Measurements from ENCODE around the gene OPRM1.

OPRM1 gene

GRCh38 chr6:154261688-154262397, 222.8 kb downstream of the OPRM1 start:
- H3K9ac ChIP-seq (ENCODE audit: low read depth, low read length), result no peak overlapping the region
- peaks cover 9% of the 10 kb centered on the region; the same call in 1 of the 2 replicates for H3K9me3 ChIP-seq (ENCODE audit: insufficient read depth, low read depth, low read length)
- 98% methylated on average over 7 of the region's 7 CpGs for WGBS
- no peaks in the 10 kb centered on the region for H3K27me3 ChIP-seq (ENCODE audit: insufficient read depth, low read length)
- no peaks in the 10 kb centered on the region for H3K36me3 ChIP-seq (ENCODE audit: insufficient read depth, low read length)
- H3K27ac ChIP-seq (ENCODE audit: low read depth, low read length), result no peak overlapping the region
- H3K4me1 ChIP-seq (ENCODE audit: insufficient read depth, low read length), result no peaks in the 10 kb centered on the region
- no peak overlapping the region for H3K4me3 ChIP-seq (ENCODE audit: low read length)

DNA sequence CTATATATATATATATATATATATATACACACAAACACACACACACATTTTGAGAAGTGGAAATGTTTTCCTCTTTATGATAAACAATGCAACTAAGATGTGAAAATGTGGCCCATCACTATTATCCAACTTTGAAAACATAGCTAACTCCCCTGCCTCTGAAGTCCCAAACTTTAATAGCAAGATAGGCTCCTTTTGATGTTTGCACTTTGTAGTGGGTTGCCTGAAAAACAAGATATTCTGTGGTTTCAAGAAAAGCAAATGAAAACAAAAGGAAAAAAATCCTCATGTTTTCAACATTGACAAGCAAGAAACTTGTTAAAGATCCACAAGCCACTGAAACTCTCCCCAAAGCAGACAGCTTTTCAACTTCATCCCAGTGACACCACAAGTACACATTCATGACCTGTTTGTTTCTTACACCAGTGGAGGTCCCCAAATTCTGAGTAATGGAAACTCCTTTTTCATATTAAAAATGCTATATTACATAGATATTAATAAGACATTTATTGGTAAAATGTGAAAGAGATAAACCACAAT, 227.6 kb downstream of the OPRM1 start:
- Histone ChIP-seq H3K27me3 (ENCODE audit: insufficient read depth, low read length) (no peaks in the 10 kb centered on the region), H3K4me1 (ENCODE audit: insufficient read depth, low read length) (no peaks in the 10 kb centered on the region), H3K9ac (ENCODE audit: low read depth, low read length) (no peak overlapping the region), H3K4me3 (ENCODE audit: low read length) (no peak overlapping the region), H3K27ac (ENCODE audit: low read depth, low read length) (no peak overlapping the region), H3K9me3 (ENCODE audit: insufficient read depth, low read depth, low read length) (peaks cover 9% of the 10 kb centered on the region; the same call in 1 of the 2 replicates), H3K36me3 (ENCODE audit: insufficient read depth, low read length) (no peaks in the 10 kb centered on the region)

- WGBS, result 88% methylated on average over 3 of the region's 3 CpGs
- Histone ChIP-seq H3K27me3 (ENCODE audit: insufficient read depth, low read length) (no peaks in the 10 kb centered on the region), H3K27ac (ENCODE audit: low read depth, low read length) (no peak overlapping the region), H3K4me1 (ENCODE audit: insufficient read depth, low read length) (no peaks in the 10 kb centered on the region), H3K36me3 (ENCODE audit: insufficient read depth, low read length) (no peaks in the 10 kb centered on the region), H3K9ac (ENCODE audit: low read depth, low read length) (no peak overlapping the region), H3K4me3 (ENCODE audit: low read length) (no peak overlapping the region), H3K9me3 (ENCODE audit: insufficient read depth, low read depth, low read length) (peaks cover 9% of the 10 kb centered on the region; the same call in 1 of the 2 replicates)
Observed at GRCh38 chr6:154267508-154268106, 228.6 kb downstream of the OPRM1 start.

- Histone ChIP-seq H3K4me1 (ENCODE audit: insufficient read depth, low read length) (no peaks in the 10 kb centered on the region), H3K9ac (ENCODE audit: low read depth, low read length) (no peak overlapping the region), H3K4me3 (ENCODE audit: low read length) (no peak overlapping the region), H3K9me3 (ENCODE audit: insufficient read depth, low read depth, low read length) (peaks cover 9% of the 10 kb centered on the region; the same call in 1 of the 2 replicates), H3K27me3 (ENCODE audit: insufficient read depth, low read length) (no peaks in the 10 kb centered on the region), H3K36me3 (ENCODE audit: insufficient read depth, low read length) (no peaks in the 10 kb centered on the region), H3K27ac (ENCODE audit: low read depth, low read length) (no peak overlapping the region)
- 95% methylated on average over 3 of the region's 3 CpGs for WGBS
Observed at GRCh38 chr6:154268486-154268885, 229.4 kb downstream of the OPRM1 start.

DNA sequence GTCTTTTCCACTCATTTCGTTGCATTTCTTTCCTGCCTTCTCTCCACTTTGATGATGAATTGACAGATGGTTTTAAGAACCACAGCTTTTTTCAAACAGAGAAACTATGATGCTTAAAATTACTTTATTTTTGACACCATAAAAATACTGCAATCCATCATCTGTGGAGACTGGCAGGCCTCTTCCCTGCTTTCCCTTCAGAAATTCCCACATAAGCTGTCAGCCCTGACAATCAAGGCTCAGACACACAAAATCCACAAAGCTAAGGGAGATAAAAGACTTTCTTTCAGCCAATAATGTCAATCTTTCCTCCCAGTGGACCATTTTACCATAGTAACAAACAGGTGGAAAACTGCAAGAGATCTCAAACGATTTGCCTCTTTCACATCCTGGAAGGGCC, 235.1 kb downstream of the OPRM1 start:
- Histone ChIP-seq H3K4me1 (ENCODE audit: insufficient read depth, low read length) (no peaks in the 10 kb centered on the region), H3K4me3 (ENCODE audit: low read length) (no peak overlapping the region), H3K27me3 (ENCODE audit: insufficient read depth, low read length) (no peaks in the 10 kb centered on the region), H3K9ac (ENCODE audit: low read depth, low read length) (no peak overlapping the region), H3K36me3 (ENCODE audit: insufficient read depth, low read length) (no peaks in the 10 kb centered on the region), H3K9me3 (ENCODE audit: insufficient read depth, low read depth, low read length) (no peaks in the 10 kb centered on the region), H3K27ac (ENCODE audit: low read depth, low read length) (no peak overlapping the region)
- 97% methylated on average over 2 of the region's 2 CpGs for WGBS

DNA sequence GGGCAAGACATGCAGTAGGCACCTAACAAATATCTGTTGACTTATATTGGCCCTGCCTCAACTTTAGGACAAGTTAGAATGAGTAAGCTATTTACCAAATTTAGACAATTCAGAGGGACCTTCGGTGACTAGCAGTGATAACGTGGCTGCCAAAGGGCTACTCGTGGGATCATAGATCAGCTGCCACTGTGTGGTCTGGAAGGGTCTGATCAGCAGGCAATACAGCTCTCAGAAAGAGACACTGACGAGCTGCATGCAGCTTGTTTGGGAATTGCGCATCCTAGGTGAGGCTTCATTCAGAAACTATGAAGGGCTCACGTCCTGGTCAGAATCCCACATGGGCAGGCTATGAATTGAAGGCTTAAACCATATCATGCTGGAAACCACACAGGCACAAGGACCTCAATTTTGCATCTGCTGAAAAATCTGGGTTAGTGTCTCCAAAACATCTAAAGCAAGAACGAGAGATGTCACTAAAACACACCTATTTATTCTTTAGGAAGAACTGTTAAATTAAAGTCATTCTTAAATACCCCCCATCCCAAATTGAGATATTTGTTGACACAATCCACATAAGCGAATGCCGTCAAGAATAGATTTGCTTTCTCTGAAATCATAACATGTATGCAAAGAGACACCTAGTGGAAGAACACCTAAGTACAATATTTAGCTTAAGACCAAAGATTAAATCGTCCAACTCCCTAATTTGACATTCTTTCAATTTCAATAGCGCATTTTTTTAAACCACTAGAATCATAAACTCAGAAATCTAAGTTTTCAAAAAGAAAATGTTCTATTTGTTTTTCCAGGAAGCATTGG, 238.0 kb downstream of the OPRM1 start:
- H3K27me3 ChIP-seq (ENCODE audit: insufficient read depth, low read length), result no peaks in the 10 kb centered on the region
- 84% methylated on average over 11 of the region's 11 CpGs for WGBS
- H3K36me3 ChIP-seq (ENCODE audit: insufficient read depth, low read length), result no peaks in the 10 kb centered on the region
- no peak overlapping the region for H3K9ac ChIP-seq (ENCODE audit: low read depth, low read length)
- no peak overlapping the region for H3K27ac ChIP-seq (ENCODE audit: low read depth, low read length)
- no peaks in the 10 kb centered on the region for H3K4me1 ChIP-seq (ENCODE audit: insufficient read depth, low read length)
- no peaks in the 10 kb centered on the region for H3K9me3 ChIP-seq (ENCODE audit: insufficient read depth, low read depth, low read length)
- no peak overlapping the region for H3K4me3 ChIP-seq (ENCODE audit: low read length)

DNA sequence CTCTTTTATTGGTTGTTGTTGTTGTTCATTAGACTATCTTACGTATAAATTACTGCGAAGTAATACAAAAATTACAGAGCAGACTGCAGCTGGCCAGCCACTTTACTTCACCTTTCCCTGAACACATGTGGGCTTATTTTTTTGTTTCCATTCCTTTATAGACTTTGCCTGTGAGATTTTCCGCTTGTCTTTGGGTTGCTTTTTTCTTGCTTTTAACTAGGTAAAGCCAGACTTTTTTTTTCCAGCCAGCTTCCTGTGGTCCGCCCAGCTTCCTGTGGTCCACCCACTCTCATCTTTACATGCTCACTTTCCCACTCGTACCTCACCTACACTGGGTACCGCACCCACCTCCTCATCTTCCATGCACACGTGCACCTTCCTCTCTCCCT, 238.6 kb downstream of the OPRM1 start:
- Histone ChIP-seq H3K36me3 (ENCODE audit: insufficient read depth, low read length) (no peaks in the 10 kb centered on the region), H3K27me3 (ENCODE audit: insufficient read depth, low read length) (no peaks in the 10 kb centered on the region), H3K4me3 (ENCODE audit: low read length) (no peak overlapping the region), H3K4me1 (ENCODE audit: insufficient read depth, low read length) (no peaks in the 10 kb centered on the region), H3K9ac (ENCODE audit: low read depth, low read length) (no peak overlapping the region), H3K9me3 (ENCODE audit: insufficient read depth, low read depth, low read length) (no peaks in the 10 kb centered on the region), H3K27ac (ENCODE audit: low read depth, low read length) (no peak overlapping the region)
- WGBS, result 92% methylated on average over 7 of the region's 7 CpGs

- no peak overlapping the region for H3K27ac ChIP-seq (ENCODE audit: low read depth, low read length)
- no peak overlapping the region for H3K4me3 ChIP-seq (ENCODE audit: low read length)
- H3K27me3 ChIP-seq (ENCODE audit: insufficient read depth, low read length), result no peaks in the 10 kb centered on the region
- no peaks in the 10 kb centered on the region for H3K4me1 ChIP-seq (ENCODE audit: insufficient read depth, low read length)
- H3K9me3 ChIP-seq (ENCODE audit: insufficient read depth, low read depth, low read length), result no peaks in the 10 kb centered on the region
- H3K36me3 ChIP-seq (ENCODE audit: insufficient read depth, low read length), result no peaks in the 10 kb centered on the region
- WGBS, result 92% methylated on average over 2 of the region's 2 CpGs
- H3K9ac ChIP-seq (ENCODE audit: low read depth, low read length), result no peak overlapping the region
Observed at GRCh38 chr6:154280521-154280920, 241.5 kb downstream of the OPRM1 start.

GRCh38 chr6:154284313-154284853, 245.3 kb downstream of the OPRM1 start:
- 97% methylated on average over 6 of the region's 7 CpGs for WGBS
- Histone ChIP-seq H3K9me3 (ENCODE audit: insufficient read depth, low read depth, low read length) (no peaks in the 10 kb centered on the region), H3K36me3 (ENCODE audit: insufficient read depth, low read length) (no peaks in the 10 kb centered on the region), H3K9ac (ENCODE audit: low read depth, low read length) (no peak overlapping the region), H3K27me3 (ENCODE audit: insufficient read depth, low read length) (no peaks in the 10 kb centered on the region), H3K4me3 (ENCODE audit: low read length) (no peak overlapping the region), H3K27ac (ENCODE audit: low read depth, low read length) (no peak overlapping the region), H3K4me1 (ENCODE audit: insufficient read depth, low read length) (no peaks in the 10 kb centered on the region)

DNA sequence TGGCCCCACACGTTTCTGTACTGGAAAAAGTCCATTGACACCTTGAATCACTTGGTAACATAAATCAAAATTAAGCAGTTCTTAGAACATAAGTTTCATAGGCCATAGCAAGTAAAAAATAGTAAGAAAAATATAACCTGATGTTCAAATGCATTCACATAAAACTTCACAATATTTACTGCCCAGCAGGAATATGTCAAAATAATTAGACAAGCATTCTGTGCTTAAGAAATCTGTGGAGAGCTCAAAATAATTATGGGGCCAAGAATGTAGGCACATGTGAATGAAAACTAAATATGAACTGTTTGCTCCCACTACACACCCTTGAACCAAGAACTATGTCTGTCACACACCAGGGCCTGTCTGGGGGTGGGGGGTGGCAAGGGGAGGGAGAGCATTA, 246.8 kb downstream of the OPRM1 start:
- WGBS, result 63% methylated on average over 1 of the region's 1 CpG
- no peak overlapping the region for H3K9ac ChIP-seq (ENCODE audit: low read depth, low read length)
- no peaks in the 10 kb centered on the region for H3K27me3 ChIP-seq (ENCODE audit: insufficient read depth, low read length)
- no peaks in the 10 kb centered on the region for H3K36me3 ChIP-seq (ENCODE audit: insufficient read depth, low read length)
- H3K4me1 ChIP-seq (ENCODE audit: insufficient read depth, low read length), result no peaks in the 10 kb centered on the region
- H3K9me3 ChIP-seq (ENCODE audit: insufficient read depth, low read depth, low read length), result 0 out of 2 replicates have a peak, but pooled peaks cover 3% of the 10 kb centered on the region
- no peak overlapping the region for H3K4me3 ChIP-seq (ENCODE audit: low read length)
- no peak overlapping the region for H3K27ac ChIP-seq (ENCODE audit: low read depth, low read length)

All from HUES64 (cell line).